Trophoblast cell (in vitro differentiated cells and primary cell): ENCODE results near the gene C5orf22.
"Not testable (repeated sequence)": the region's sequence is repeated elsewhere in the genome, so short reads cannot be mapped to it uniquely, and the experiment has no call there.

Experiments used
- DNase-seq, 2 donors: peaks; one replicate each; pipeline ENCODE4 v3.0.0-alpha.2; 2016
- H2AFZ ChIP-seq: 2 replicates; pipeline ENCODE4 v1.6.1; 2013; ENCODE audit warnings: low read length, moderate library complexity, mild to moderate bottlenecking; ENCODE audit not compliant: insufficient read depth, poor library complexity
- H2AK5ac ChIP-seq: 2 replicates; pipeline ENCODE4 v1.6.1; 2013; ENCODE audit warnings: mild to moderate bottlenecking, low read length
- H2BK120ac ChIP-seq: 2 replicates; pipeline ENCODE4 v1.6.1; 2013; ENCODE audit warnings: low read length, mild to moderate bottlenecking, moderate library complexity; ENCODE audit not compliant: insufficient read depth, poor library complexity
- H2BK12ac ChIP-seq: 2 replicates; pipeline ENCODE4 v1.6.1; 2013; ENCODE audit warnings: mild to moderate bottlenecking, low read length, moderate library complexity
- H2BK5ac ChIP-seq: 2 replicates; pipeline ENCODE4 v1.6.1; 2013; ENCODE audit warnings: low read length, low read depth, moderate library complexity, mild to moderate bottlenecking; ENCODE audit not compliant: poor library complexity
- H3K14ac ChIP-seq: 2 replicates; pipeline ENCODE4 v1.6.1; 2013; ENCODE audit warnings: mild to moderate bottlenecking, low read length
- H3K18ac ChIP-seq: 2 replicates; pipeline ENCODE4 v1.6.1; 2013; ENCODE audit warnings: mild to moderate bottlenecking, low read length
- H3K23ac ChIP-seq: 2 replicates; pipeline ENCODE4 v1.6.1; 2013; ENCODE audit warnings: low read length
- H3K27ac ChIP-seq: 2 replicates; pipeline ENCODE4 v1.5.1; 2013; ENCODE audit warnings: low read depth, mild to moderate bottlenecking, inconsistent platforms, low read length, moderate library complexity
- H3K27me3 ChIP-seq: 2 replicates; pipeline ENCODE4 v1.6.1; 2013; ENCODE audit warnings: inconsistent platforms, mild to moderate bottlenecking, low read length, moderate library complexity; ENCODE audit not compliant: insufficient read depth
- H3K36me3 ChIP-seq, 2 experiments: 1 replicate in 1 of 2; 2 replicates in 1 of 2; pipeline ENCODE4 v1.6.1; 2013; ENCODE audit warnings: low read length in 2 of 2, mild to moderate bottlenecking in 2 of 2, moderate library complexity in 1 of 2; ENCODE audit not compliant: insufficient read depth in 2 of 2, control insufficient read depth in 1 of 2
- H3K4ac ChIP-seq: 2 replicates; pipeline ENCODE4 v1.6.1; 2013; ENCODE audit warnings: low read depth, mild to moderate bottlenecking, low read length, moderate library complexity
- H3K4me1 ChIP-seq, 2 experiments: 1 replicate in 1 of 2; 2 replicates in 1 of 2; pipeline ENCODE4 v1.6.1; 2013; ENCODE audit warnings: low read length in 2 of 2, mild to moderate bottlenecking in 2 of 2, moderate library complexity in 1 of 2; ENCODE audit not compliant: insufficient read depth in 2 of 2, control insufficient read depth in 1 of 2
- H3K4me2 ChIP-seq: 2 replicates; pipeline ENCODE4 v1.6.1; 2013; ENCODE audit warnings: inconsistent platforms, mild to moderate bottlenecking, low read length, moderate library complexity
- H3K4me3 ChIP-seq: 2 replicates; pipeline ENCODE4 v1.5.1; 2013; ENCODE audit warnings: mild to moderate bottlenecking, low read depth, low read length, inconsistent platforms
- H3K79me1 ChIP-seq: one replicate; pipeline ENCODE4 v1.6.1; 2013; ENCODE audit warnings: low read length
- H3K79me2 ChIP-seq: 2 replicates; pipeline ENCODE4 v1.6.1; 2013; ENCODE audit warnings: low read length, mild to moderate bottlenecking; ENCODE audit not compliant: control insufficient read depth, insufficient read depth, poor library complexity
- H3K9ac ChIP-seq: 2 replicates; pipeline ENCODE4 v1.6.1; 2013; ENCODE audit warnings: mild to moderate bottlenecking, low read length
- H3K9me3 ChIP-seq: 2 replicates; pipeline ENCODE4 v1.6.1; 2013; ENCODE audit warnings: low read depth, mild to moderate bottlenecking, control low read depth, inconsistent platforms, low read length; ENCODE audit not compliant: insufficient read depth
- H4K12ac ChIP-seq: 2 replicates; pipeline ENCODE4 v1.6.1; 2013; ENCODE audit warnings: low read depth, mild to moderate bottlenecking, low read length, moderate library complexity
- H4K8ac ChIP-seq: 2 replicates; pipeline ENCODE4 v1.6.1; 2013; ENCODE audit warnings: low read depth, mild to moderate bottlenecking, low read length, moderate library complexity
- H4K91ac ChIP-seq: one replicate; pipeline ENCODE4 v1.6.1; 2013; ENCODE audit warnings: low read depth, mild to moderate bottlenecking, low read length, moderate library complexity
- WGBS: extraction: QIAGEN DNeasy Blood & Tissue Kit; methylation state at CpG from one replicate; pipeline ENCODE4 v1.1.7; 2013; ENCODE audit warnings: missing lambda C conversion rate; ENCODE audit not compliant: insufficient read length, insufficient coverage; ENCODE audit errors: extremely low coverage; 5-methylcytosine and 5-hydroxymethylcytosine counted together

C5orf22 gene

GRCh38 chr5:31593665-31594064, 61.6 kb downstream of the C5orf22 start:
- no peak overlapping the region for H2AFZ ChIP-seq
- H4K12ac ChIP-seq = no peak overlapping the region
- H3K79me2 ChIP-seq = no peaks in the 10 kb centered on the region
- H3K4me1 ChIP-seq = no peaks in the 10 kb centered on the region
- H2BK12ac ChIP-seq = no peak overlapping the region
- no peak overlapping the region for H3K27ac ChIP-seq
- no peaks in the 10 kb centered on the region for H3K79me1 ChIP-seq
- H3K18ac ChIP-seq = no peak overlapping the region
- H3K4ac ChIP-seq = no peak overlapping the region
- no CpG with 5 or more reads among the region's 3 CpGs for WGBS
- no peaks in the 10 kb centered on the region for H3K36me3 ChIP-seq
- H4K91ac ChIP-seq = no peak overlapping the region
- no peak overlapping the region for H2AK5ac ChIP-seq
- no peak overlapping the region for H3K4me3 ChIP-seq
- H2BK5ac ChIP-seq = no peak overlapping the region
- H3K4me2 ChIP-seq = no peak overlapping the region
- no peak overlapping the region for H4K8ac ChIP-seq
- H2BK120ac ChIP-seq = no peak overlapping the region
- no peaks in the 10 kb centered on the region for H3K27me3 ChIP-seq
- H3K14ac ChIP-seq = no peak overlapping the region
- H3K9ac ChIP-seq = no peak overlapping the region
- no peaks in the 10 kb centered on the region for H3K9me3 ChIP-seq
- no peak overlapping the region for H3K23ac ChIP-seq
- peak; percentile 53 to 78 for DNase-seq

DNA sequence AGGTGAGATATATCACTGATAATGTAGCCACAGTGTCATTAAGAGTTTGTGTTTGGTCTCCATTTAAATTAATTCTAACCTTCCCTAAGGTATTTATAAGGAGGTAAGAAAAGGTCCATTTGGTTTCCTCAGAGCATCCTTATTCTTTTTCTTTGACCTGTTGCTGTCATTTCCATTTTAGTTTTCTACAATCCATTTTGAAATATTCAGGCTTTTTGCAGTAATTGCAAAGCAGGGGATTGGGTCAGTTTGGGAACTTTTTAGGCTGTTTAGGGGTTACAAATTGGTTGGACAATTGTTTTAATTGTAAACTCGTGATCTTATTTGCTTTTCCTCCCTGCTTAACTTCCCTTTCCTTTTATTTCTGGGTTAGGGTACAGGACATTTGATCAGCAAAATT, 64.3 kb downstream of the C5orf22 start:
- H3K79me1 ChIP-seq = no peaks in the 10 kb centered on the region
- H3K18ac ChIP-seq = no peak overlapping the region
- H3K27ac ChIP-seq = no peak overlapping the region
- no peaks in the 10 kb centered on the region for H3K9me3 ChIP-seq
- no peak overlapping the region for H3K23ac ChIP-seq
- no peak overlapping the region for H4K8ac ChIP-seq
- H3K36me3 ChIP-seq = no peaks in the 10 kb centered on the region
- H2BK120ac ChIP-seq = no peak overlapping the region
- H3K9ac ChIP-seq = no peak overlapping the region
- H3K4me1 ChIP-seq = no peaks in the 10 kb centered on the region
- H3K14ac ChIP-seq = no peak overlapping the region
- H2BK5ac ChIP-seq = no peak overlapping the region
- no peak overlapping the region for H2BK12ac ChIP-seq
- H2AK5ac ChIP-seq = no peak overlapping the region
- H3K27me3 ChIP-seq = no peaks in the 10 kb centered on the region
- no peaks in the 10 kb centered on the region for H3K79me2 ChIP-seq
- H3K4me3 ChIP-seq = no peak overlapping the region
- no peak overlapping the region for H2AFZ ChIP-seq
- no peak for DNase-seq
- no peak overlapping the region for H4K12ac ChIP-seq
- no peak overlapping the region for H3K4me2 ChIP-seq
- WGBS = no CpG with 5 or more reads among the region's 1 CpG
- H3K4ac ChIP-seq = no peak overlapping the region
- H4K91ac ChIP-seq = no peak overlapping the region

DNA sequence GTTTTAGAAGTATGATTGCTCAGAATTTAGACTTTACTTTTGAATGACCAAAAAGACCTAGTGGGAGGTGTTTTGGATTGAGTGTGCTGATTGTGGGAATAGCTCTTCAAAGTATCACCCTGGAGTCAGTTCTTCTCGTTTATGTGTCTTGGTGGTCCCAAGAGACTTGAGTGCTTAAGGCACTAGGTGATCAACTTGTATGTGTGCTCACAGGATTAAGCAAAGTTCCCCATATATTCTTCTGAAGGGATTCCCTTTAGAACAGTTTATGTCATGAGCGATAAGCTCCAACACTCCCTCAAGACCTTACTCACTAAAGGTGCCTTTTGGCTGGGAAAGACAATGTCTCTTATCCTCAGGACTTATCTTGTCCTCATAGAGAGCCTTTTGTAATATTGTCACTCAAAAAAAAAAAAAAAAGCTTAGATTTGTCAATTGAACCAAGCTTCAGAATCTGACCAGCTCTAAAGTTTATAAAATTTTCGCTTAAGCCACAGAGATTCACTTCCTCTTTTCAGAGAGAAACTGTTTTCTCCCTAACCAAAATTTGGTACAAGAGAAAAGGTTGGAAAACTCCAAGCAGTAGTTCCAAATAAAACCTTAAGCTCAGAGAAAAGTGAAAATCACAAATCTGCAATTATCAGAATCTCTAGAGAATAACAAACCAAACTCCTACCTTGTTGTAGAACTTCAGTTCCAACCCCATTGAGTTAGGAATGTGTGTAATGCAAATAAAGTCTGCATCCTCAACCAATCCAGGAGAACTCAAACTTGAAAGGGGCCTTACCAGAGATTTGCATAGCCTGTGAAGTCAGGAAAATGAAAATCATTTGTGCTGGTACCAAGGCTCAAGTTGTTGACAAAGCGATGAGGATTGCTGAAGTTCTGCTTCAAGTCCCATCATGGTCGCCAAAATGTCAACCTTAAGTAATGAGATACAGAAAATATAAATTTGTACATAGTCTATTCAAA, 66.8 kb downstream of the C5orf22 start:
- no peak overlapping the region for H2BK120ac ChIP-seq
- no peak overlapping the region for H4K12ac ChIP-seq
- no peak overlapping the region for H3K4me3 ChIP-seq
- H3K4me2 ChIP-seq = no peak overlapping the region
- DNase-seq = no peak
- H3K27ac ChIP-seq = no peak overlapping the region
- no peak overlapping the region for H2BK12ac ChIP-seq
- no peak overlapping the region for H2BK5ac ChIP-seq
- no peaks in the 10 kb centered on the region for H3K36me3 ChIP-seq
- no peak overlapping the region for H4K91ac ChIP-seq
- H4K8ac ChIP-seq = no peak overlapping the region
- H3K79me1 ChIP-seq = no peaks in the 10 kb centered on the region
- no peak overlapping the region for H3K23ac ChIP-seq
- H3K14ac ChIP-seq = no peak overlapping the region
- no peak overlapping the region for H3K18ac ChIP-seq
- no peaks in the 10 kb centered on the region for H3K27me3 ChIP-seq
- no peak overlapping the region for H2AFZ ChIP-seq
- no CpG with 5 or more reads among the region's 5 CpGs for WGBS
- H2AK5ac ChIP-seq = no peak overlapping the region
- no peak overlapping the region for H3K4ac ChIP-seq
- H3K9me3 ChIP-seq = no peaks in the 10 kb centered on the region
- H3K79me2 ChIP-seq = no peaks in the 10 kb centered on the region
- no peak overlapping the region for H3K9ac ChIP-seq
- H3K4me1 ChIP-seq = no peaks in the 10 kb centered on the region

GRCh38 chr5:31602305-31602704, 70.2 kb downstream of the C5orf22 start:
- not testable (repeated sequence) for H3K27ac ChIP-seq, H3K79me2 ChIP-seq, H3K4me3 ChIP-seq, H4K12ac ChIP-seq, H3K36me3 ChIP-seq, H3K18ac ChIP-seq, H4K91ac ChIP-seq, H2BK12ac ChIP-seq, H2BK5ac ChIP-seq, H3K4me2 ChIP-seq, H3K79me1 ChIP-seq, H3K4me1 ChIP-seq, H3K23ac ChIP-seq, H2AFZ ChIP-seq, H3K9me3 ChIP-seq, H3K9ac ChIP-seq, H3K14ac ChIP-seq, H4K8ac ChIP-seq, H3K4ac ChIP-seq, H3K27me3 ChIP-seq, H2AK5ac ChIP-seq, H2BK120ac ChIP-seq, DNase-seq
- no CpG with 5 or more reads among the region's 4 CpGs for WGBS
